ENCODE data around the gene GTF2A2.
A peak's percentile ranks its signal among the peaks of the same experiment; 100 is the strongest.
"Not testable (repeated sequence)": the region's sequence is repeated elsewhere in the genome, so short reads cannot be mapped to it uniquely, and the experiment has no call there.

GTF2A2 gene

GRCh38 chr15:59656897-59657634 lies at the start of gene GTF2A2:
GTF2A2 (minus strand) TSS chr15:59657515; CDS start chr15:59652277, 5,238 bp downstream.
- no peak within 1 kb of the TSS for H3K4me3 Mint-ChIP-seq
- H3K9me3 Mint-ChIP-seq: no peaks in the 10 kb centered on the region
- H3K4me1 Mint-ChIP-seq: peaks cover 12% of the 10 kb centered on the region
- peak within 1 kb of the TSS; percentile 75 for H3K27ac Mint-ChIP-seq
- peaks cover 14% of the 10 kb centered on the region for H3K36me3 Mint-ChIP-seq
- no peaks in the 10 kb centered on the region for H3K27me3 Mint-ChIP-seq

GRCh38 chr15:59703979-59704796 lies 46.9 kb upstream of the GTF2A2 start:
- H3K27me3 Mint-ChIP-seq: no peaks in the 10 kb centered on the region
- H3K27ac Mint-ChIP-seq: no peak overlapping the region
- H3K4me3 Mint-ChIP-seq: no peak overlapping the region
- no peaks in the 10 kb centered on the region for H3K4me1 Mint-ChIP-seq
- H3K36me3 Mint-ChIP-seq: no peaks in the 10 kb centered on the region
- peaks cover 3% of the 10 kb centered on the region for H3K9me3 Mint-ChIP-seq

GRCh38 chr15:59702351-59702750 lies 45.0 kb upstream of the GTF2A2 start:
- Mint-ChIP-seq H3K9me3 (no peaks in the 10 kb centered on the region), H3K27me3 (no peaks in the 10 kb centered on the region), H3K36me3 (no peaks in the 10 kb centered on the region), H3K27ac (no peak overlapping the region), H3K4me1 (no peaks in the 10 kb centered on the region), H3K4me3 (no peak overlapping the region)

- H3K27me3 Mint-ChIP-seq: no peaks in the 10 kb centered on the region
- no peak overlapping the region for H3K4me3 Mint-ChIP-seq
- H3K27ac Mint-ChIP-seq: no peak overlapping the region
- no peaks in the 10 kb centered on the region for H3K4me1 Mint-ChIP-seq
- no peaks in the 10 kb centered on the region for H3K36me3 Mint-ChIP-seq
- H3K9me3 Mint-ChIP-seq: no peaks in the 10 kb centered on the region
These were observed 44.6 kb upstream of the GTF2A2 start for GRCh38 chr15:59701880-59702279.

- H3K4me1 Mint-ChIP-seq: no peaks in the 10 kb centered on the region
- no peaks in the 10 kb centered on the region for H3K9me3 Mint-ChIP-seq
- H3K36me3 Mint-ChIP-seq: no peaks in the 10 kb centered on the region
- H3K27ac Mint-ChIP-seq: no peak overlapping the region
- H3K4me3 Mint-ChIP-seq: no peak overlapping the region
- no peaks in the 10 kb centered on the region for H3K27me3 Mint-ChIP-seq
These were observed 42.6 kb upstream of the GTF2A2 start for GRCh38 chr15:59699810-59700431.

- H3K36me3 Mint-ChIP-seq, H3K4me3 Mint-ChIP-seq, H3K27me3 Mint-ChIP-seq, H3K4me1 Mint-ChIP-seq, H3K27ac Mint-ChIP-seq, H3K9me3 Mint-ChIP-seq: not testable (repeated sequence)
These were observed 40.8 kb upstream of the GTF2A2 start for GRCh38 chr15:59698065-59698464.

- Mint-ChIP-seq H3K36me3 (no peaks in the 10 kb centered on the region), H3K27ac (no peak overlapping the region), H3K27me3 (no peaks in the 10 kb centered on the region), H3K9me3 (no peaks in the 10 kb centered on the region), H3K4me1 (no peaks in the 10 kb centered on the region), H3K4me3 (no peak overlapping the region)
These were observed 39.0 kb upstream of the GTF2A2 start for GRCh38 chr15:59696332-59696731.

GRCh38 chr15:59694779-59695178 lies 37.5 kb upstream of the GTF2A2 start:
- Mint-ChIP-seq H3K27me3 (no peaks in the 10 kb centered on the region), H3K9me3 (no peaks in the 10 kb centered on the region), H3K4me1 (peaks cover 8% of the 10 kb centered on the region), H3K4me3 (no peak overlapping the region), H3K36me3 (no peaks in the 10 kb centered on the region), H3K27ac (no peak overlapping the region)

- peak overlapping the region; percentile 66 for H3K4me3 Mint-ChIP-seq
- H3K27ac Mint-ChIP-seq: peak overlapping the region; percentile 70
- peaks cover 4% of the 10 kb centered on the region for H3K36me3 Mint-ChIP-seq
- peaks cover 26% of the 10 kb centered on the region for H3K4me1 Mint-ChIP-seq
- H3K9me3 Mint-ChIP-seq: no peaks in the 10 kb centered on the region
- H3K27me3 Mint-ChIP-seq: no peaks in the 10 kb centered on the region
These were observed 34.0 kb upstream of the GTF2A2 start for GRCh38 chr15:59691194-59691805.

- no peaks in the 10 kb centered on the region for H3K9me3 Mint-ChIP-seq
- no peaks in the 10 kb centered on the region for H3K27me3 Mint-ChIP-seq
- H3K4me3 Mint-ChIP-seq: peak overlapping the region; percentile 96
- peak overlapping the region; percentile 93 for H3K27ac Mint-ChIP-seq
- H3K36me3 Mint-ChIP-seq: peaks cover 5% of the 10 kb centered on the region
- H3K4me1 Mint-ChIP-seq: peaks cover 38% of the 10 kb centered on the region
These were observed 32.4 kb upstream of the GTF2A2 start for GRCh38 chr15:59689626-59690236.

- Mint-ChIP-seq H3K27ac (peak within 1 kb of the TSS; percentile 93), H3K27me3 (no peaks in the 10 kb centered on the region), H3K9me3 (no peaks in the 10 kb centered on the region), H3K4me3 (peak within 1 kb of the TSS; percentile 96), H3K4me1 (peaks cover 44% of the 10 kb centered on the region), H3K36me3 (peaks cover 5% of the 10 kb centered on the region)
These were observed 31.7 kb upstream of the GTF2A2 start, which contains the start of gene BNIP2 for GRCh38 chr15:59688782-59689625. BNIP2 (minus strand) TSS chr15:59689320; CDS start chr15:59682457, 6,863 bp downstream.

GRCh38 chr15:59688423-59688781 lies 31.1 kb upstream of the GTF2A2 start:
- no peaks in the 10 kb centered on the region for H3K9me3 Mint-ChIP-seq
- peak overlapping the region; percentile 96 for H3K4me3 Mint-ChIP-seq
- H3K4me1 Mint-ChIP-seq: peaks cover 49% of the 10 kb centered on the region
- no peaks in the 10 kb centered on the region for H3K27me3 Mint-ChIP-seq
- H3K27ac Mint-ChIP-seq: peak overlapping the region; percentile 93
- H3K36me3 Mint-ChIP-seq: peaks cover 5% of the 10 kb centered on the region

GRCh38 chr15:59687836-59688235 lies 30.5 kb upstream of the GTF2A2 start:
- Mint-ChIP-seq H3K9me3 (no peaks in the 10 kb centered on the region), H3K27me3 (no peaks in the 10 kb centered on the region), H3K4me1 (peaks cover 55% of the 10 kb centered on the region), H3K4me3 (peak overlapping the region; percentile 96), H3K36me3 (peaks cover 7% of the 10 kb centered on the region), H3K27ac (peak overlapping the region; percentile 93)

GRCh38 chr15:59686389-59686788 lies 29.1 kb upstream of the GTF2A2 start:
- Mint-ChIP-seq H3K9me3 (no peaks in the 10 kb centered on the region), H3K4me1 (peaks cover 56% of the 10 kb centered on the region), H3K36me3 (peaks cover 7% of the 10 kb centered on the region), H3K27me3 (no peaks in the 10 kb centered on the region), H3K27ac (peak overlapping the region; percentile 30), H3K4me3 (peak overlapping the region; percentile 70)

All from activated naive CD4-positive, alpha-beta T cell treated with anti-CD3 and anti-CD28 coated beads, Interleukin-2, amount 50 U/mL, for 24 hours (primary cell).